ENCODE results near the gene RGMA. TPM values are rescaled to one million over a fixed set of nuclear protein-coding genes. Genes with fewer than 3 reads are reported as not detected.

Gene RGMA
- total RNA-seq, 1 donor from 2014 or later: 0.34 TPM

DNA sequence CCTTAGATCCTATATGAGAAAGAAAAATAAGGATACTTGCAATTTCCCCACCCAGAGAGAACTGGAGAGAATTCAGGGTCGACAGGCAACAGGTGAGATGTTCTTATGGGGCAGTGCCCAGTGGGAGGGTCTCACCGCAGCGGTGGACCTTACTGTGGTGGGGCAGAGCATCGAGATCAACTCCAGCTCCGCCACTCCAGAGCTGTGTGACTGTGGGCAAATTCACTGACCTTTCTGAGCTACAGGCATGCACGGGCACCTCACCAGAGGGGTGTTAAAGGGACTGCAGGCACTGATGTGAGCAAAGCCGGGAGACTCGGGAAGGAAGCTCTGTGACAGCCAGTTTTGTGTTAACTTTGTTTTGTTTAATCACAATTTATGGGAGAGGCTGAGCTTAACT, 30.9 kb downstream of the RGMA start:
- intact Hi-C loops (cut with micrococcal nuclease): no loop called here
- no peaks in the 10 kb centered on the region for H3K4me1 Mint-ChIP-seq (ENCODE audit: low read depth)
- peaks cover 4% of the 10 kb centered on the region for H3K27me3 Mint-ChIP-seq (ENCODE audit: insufficient read depth)
- DNase-seq (ENCODE audit: low spot score): no peak
- H3K36me3 Mint-ChIP-seq (ENCODE audit: low read depth): no peaks in the 10 kb centered on the region
- no peak overlapping the region for H3K27ac Mint-ChIP-seq
- H3K9me3 Mint-ChIP-seq: no peaks in the 10 kb centered on the region
- no peak overlapping the region for H3K4me3 Mint-ChIP-seq

DNA sequence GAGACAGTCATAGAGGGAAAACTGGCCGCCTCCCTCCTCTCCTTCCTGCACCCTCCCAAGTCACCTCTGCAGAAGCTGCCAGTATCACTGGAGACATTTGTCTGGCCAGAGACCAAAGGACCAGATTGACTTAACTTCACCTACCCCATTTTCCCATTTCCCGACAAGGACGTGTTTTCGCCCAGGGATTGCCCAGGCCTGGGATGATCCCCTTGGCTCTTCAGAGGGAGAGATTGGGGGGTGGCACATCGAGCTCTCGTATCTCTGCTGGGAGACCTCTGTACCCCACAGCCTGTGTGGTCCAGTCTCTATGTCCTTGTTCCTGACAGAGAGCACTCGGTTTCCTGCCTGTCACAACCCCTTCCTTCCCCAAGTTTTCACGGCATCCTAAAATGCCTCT, 31.4 kb downstream of the RGMA start:
- H3K27ac Mint-ChIP-seq: no peak overlapping the region
- H3K36me3 Mint-ChIP-seq (ENCODE audit: low read depth): no peaks in the 10 kb centered on the region
- H3K4me1 Mint-ChIP-seq (ENCODE audit: low read depth): no peaks in the 10 kb centered on the region
- H3K9me3 Mint-ChIP-seq: no peaks in the 10 kb centered on the region
- no peak for DNase-seq (ENCODE audit: low spot score)
- H3K27me3 Mint-ChIP-seq (ENCODE audit: insufficient read depth): peaks cover 2% of the 10 kb centered on the region
- intact Hi-C loops (cut with micrococcal nuclease): no loop called here
- H3K4me3 Mint-ChIP-seq: no peak overlapping the region

DNA sequence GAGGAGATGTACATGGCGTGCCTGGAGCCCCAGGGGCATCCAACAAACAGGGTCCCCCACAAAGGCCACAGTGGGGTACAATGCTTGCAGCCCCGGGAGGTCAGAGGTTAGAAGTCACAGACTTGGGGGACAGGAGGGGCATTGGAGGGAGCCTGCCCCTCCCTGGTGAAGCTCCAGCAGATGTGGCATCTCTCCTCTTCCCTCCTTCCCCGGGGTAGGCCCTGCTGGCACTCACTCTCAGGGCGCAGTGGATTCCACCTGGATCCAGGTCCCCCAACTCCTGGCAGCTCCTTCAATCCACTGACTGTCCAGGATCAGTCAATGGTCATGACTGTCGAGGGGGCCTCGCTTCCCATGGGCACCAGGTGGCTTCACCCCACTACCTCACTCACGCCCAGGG, 32.2 kb downstream of the RGMA start:
- Mint-ChIP-seq H3K27ac (no peak overlapping the region), H3K4me1 (ENCODE audit: low read depth) (no peaks in the 10 kb centered on the region), H3K36me3 (ENCODE audit: low read depth) (no peaks in the 10 kb centered on the region)

DNA sequence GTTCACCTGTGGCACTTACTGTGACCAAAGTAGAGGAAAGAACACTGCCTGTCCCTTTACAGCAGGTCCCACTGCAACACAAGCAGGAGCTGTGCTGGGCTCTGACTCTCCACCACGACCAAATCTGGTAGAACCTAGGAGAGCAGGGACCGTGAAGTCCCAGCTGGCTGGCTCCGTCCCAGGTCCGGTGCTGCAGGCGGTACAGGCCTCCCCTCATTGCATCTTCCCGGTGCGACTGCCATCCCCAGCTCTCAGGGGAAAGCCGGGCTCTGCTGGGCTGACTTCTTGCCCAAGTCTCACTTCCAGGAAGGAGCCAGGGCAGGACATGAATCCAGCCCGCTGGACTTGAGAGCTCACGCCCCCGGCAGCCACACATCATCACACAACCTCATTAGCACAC, 33.8 kb downstream of the RGMA start:
- Mint-ChIP-seq H3K4me3 (no peak overlapping the region), H3K9me3 (no peaks in the 10 kb centered on the region)

More for the DNA sequence above, 32.2 kb downstream of the RGMA start:
- Mint-ChIP-seq H3K27me3 (ENCODE audit: insufficient read depth) (no peaks in the 10 kb centered on the region), H3K9me3 (no peaks in the 10 kb centered on the region), H3K4me3 (no peak overlapping the region)
- no peak for DNase-seq (ENCODE audit: low spot score)
- intact Hi-C loops (cut with micrococcal nuclease): no loop called here

DNA sequence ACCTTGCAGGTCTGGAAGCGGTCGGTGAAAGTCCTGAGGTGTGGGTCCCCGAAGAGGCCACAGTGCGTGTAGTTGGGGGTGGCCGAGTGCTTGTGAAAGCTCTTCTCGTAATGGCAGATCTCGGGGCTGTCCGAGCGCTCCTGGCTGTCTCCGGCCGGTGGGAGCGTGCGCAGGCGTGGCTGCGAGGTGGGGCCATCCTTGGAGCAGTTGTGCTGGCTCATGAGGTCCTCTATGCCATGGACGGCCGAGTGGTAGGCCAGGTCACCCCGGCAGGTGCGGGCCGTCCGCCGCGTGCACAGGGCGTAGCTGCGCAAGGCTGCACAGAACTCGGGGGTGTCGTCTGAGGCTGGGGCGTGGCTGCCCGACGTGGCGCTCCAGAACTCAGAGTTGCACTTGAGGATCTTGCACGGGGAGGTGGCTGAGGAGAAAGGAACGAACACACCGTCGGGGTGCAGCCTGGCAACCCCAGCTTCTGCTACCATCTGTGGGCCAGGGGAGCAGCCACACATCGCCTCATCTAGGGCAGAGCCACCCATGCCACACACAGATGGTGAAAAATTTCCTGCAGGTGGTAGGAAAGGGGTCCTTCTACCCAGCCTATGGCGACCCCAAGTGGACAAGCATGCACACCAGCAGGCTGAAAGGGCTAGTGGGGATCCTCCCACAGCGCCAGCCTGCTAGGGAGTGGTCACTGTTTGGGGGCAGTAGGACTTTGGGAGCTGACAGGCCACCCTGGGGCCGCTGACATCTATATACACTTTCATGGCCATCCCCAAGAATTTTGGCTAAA, 36.7 kb downstream of the RGMA start:
- Mint-ChIP-seq H3K27me3 (ENCODE audit: insufficient read depth) (no peaks in the 10 kb centered on the region), H3K4me1 (ENCODE audit: low read depth) (peaks cover 9% of the 10 kb centered on the region), H3K27ac (no peak overlapping the region), H3K36me3 (ENCODE audit: low read depth) (no peaks in the 10 kb centered on the region), H3K4me3 (no peak overlapping the region), H3K9me3 (no peaks in the 10 kb centered on the region)
- no peak for DNase-seq (ENCODE audit: low spot score)
- intact Hi-C loops (cut with micrococcal nuclease): no loop called here

More for the DNA sequence above, 33.8 kb downstream of the RGMA start:
- H3K27me3 Mint-ChIP-seq (ENCODE audit: insufficient read depth): no peaks in the 10 kb centered on the region
- H3K36me3 Mint-ChIP-seq (ENCODE audit: low read depth): no peaks in the 10 kb centered on the region
- intact Hi-C loops (cut with micrococcal nuclease): no loop called here
- no peak overlapping the region for H3K27ac Mint-ChIP-seq
- H3K4me1 Mint-ChIP-seq (ENCODE audit: low read depth): no peaks in the 10 kb centered on the region
- DNase-seq (ENCODE audit: low spot score): no peak

DNA sequence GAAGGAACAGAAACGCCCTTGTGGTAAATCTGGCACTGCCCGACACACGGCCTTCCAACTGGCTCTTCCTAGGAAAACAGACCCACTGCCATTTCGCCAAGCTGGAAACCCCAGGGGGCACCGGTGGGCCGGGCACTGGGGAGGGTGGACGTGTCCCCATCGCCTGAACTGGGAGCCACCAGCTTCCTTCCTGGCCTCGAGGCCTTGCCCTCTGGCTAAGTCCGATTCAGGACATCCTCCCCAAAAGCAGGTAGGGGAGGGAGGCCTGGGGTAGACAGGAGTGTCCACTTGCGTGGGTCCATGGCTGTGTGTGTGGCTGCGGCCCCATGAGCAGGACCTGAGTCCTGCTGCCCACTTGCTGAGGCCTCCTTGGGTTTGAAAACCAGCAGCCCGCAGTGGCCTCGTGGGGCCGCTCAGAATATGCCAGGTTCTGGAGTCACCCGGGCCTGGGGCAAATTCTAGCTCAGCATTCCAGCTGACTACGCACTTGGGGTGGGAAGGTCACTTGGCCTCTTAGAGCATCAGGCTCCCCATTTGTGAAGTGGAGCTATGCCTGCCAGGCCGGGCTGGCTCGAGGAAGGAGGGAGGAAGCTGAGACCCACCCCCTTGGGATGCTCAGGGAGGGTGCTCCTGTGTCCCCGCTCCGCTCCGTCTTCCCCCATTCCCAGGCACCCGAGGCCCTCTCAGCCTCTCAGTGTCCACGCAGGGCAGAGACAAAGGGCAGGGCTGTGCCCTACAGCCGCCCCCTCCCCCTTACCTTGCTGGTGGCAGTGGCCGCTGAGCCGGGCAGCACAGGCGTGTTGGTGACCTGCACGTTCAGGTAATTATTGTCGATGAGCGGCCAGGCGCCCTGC, 37.5 kb downstream of the RGMA start:
- Mint-ChIP-seq H3K4me3 (no peak overlapping the region), H3K27me3 (ENCODE audit: insufficient read depth) (no peaks in the 10 kb centered on the region), H3K27ac (no peak overlapping the region), H3K9me3 (peaks cover 1% of the 10 kb centered on the region), H3K36me3 (ENCODE audit: low read depth) (peaks cover under 1% of the 10 kb centered on the region), H3K4me1 (ENCODE audit: low read depth) (peaks cover 9% of the 10 kb centered on the region)
- intact Hi-C loops (cut with micrococcal nuclease): no loop called here
- no peak for DNase-seq (ENCODE audit: low spot score)

DNA sequence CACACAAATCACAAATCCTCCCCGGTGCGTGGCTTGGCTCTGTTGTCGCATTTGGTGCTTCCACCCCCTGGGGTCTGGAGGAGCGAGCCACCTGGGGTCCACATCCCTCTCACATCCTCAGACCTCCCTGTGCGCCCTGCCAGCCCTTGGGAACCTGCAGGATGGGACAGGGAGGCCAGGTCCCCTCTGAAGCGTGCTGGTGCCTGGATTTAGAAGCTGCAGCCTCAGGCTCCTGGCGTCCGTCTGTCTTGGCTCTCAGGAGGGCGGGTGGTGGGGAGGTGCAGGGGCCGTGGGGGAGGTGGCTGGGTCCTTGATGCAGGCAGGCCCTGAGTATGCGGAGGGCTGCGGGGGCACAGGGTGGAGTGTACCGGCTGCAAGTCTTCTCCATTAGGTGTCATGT, 38.4 kb downstream of the RGMA start:
- DNase-seq (ENCODE audit: low spot score): no peak
- peaks cover 6% of the 10 kb centered on the region for H3K36me3 Mint-ChIP-seq (ENCODE audit: low read depth)
- no peak overlapping the region for H3K27ac Mint-ChIP-seq
- H3K4me1 Mint-ChIP-seq (ENCODE audit: low read depth): peaks cover 9% of the 10 kb centered on the region
- no peak overlapping the region for H3K4me3 Mint-ChIP-seq
- peaks cover 8% of the 10 kb centered on the region for H3K9me3 Mint-ChIP-seq
- peaks cover 4% of the 10 kb centered on the region for H3K27me3 Mint-ChIP-seq (ENCODE audit: insufficient read depth)
- intact Hi-C loops (cut with micrococcal nuclease): no loop called here

DNA sequence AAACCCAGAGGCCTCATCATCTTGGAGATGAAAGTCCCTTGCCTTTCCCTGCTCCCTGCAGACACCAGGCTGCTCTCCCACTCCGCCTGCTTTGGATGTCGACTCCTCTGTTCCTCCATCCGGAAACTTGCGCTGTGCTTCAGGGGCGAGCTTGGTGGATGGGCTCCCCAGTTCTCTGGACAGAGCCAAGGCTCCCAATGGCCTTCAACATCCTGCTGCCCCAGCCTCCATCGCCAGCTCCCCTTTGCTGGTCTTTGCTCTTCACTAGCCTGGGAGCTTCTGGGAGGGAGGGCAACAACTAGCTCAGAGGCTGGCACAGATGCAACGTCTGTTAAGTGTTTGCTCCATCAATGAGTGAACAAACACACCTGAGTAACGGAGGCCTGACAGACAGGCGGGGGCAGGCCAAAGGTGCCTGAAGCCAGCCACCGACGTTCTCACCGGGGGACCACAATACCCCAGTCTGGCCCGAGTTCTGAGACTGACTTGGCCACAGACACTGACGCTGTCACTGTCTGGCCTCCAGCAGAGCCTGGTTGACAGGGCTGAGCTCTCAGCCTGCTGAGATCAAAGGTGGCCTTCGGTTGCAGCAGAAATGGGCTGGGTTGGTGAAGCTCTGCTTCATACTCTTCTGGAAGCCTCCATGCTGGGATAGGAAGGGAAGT, 39.0 kb downstream of the RGMA start:
- Mint-ChIP-seq H3K36me3 (ENCODE audit: low read depth) (peaks cover 6% of the 10 kb centered on the region), H3K4me3 (no peak overlapping the region), H3K27ac (no peak overlapping the region), H3K4me1 (ENCODE audit: low read depth) (peaks cover 9% of the 10 kb centered on the region), H3K9me3 (peaks cover 8% of the 10 kb centered on the region), H3K27me3 (ENCODE audit: insufficient read depth) (peaks cover 4% of the 10 kb centered on the region)
- intact Hi-C loops (cut with micrococcal nuclease): no loop called here
- DNase-seq (ENCODE audit: low spot score): no peak

DNA sequence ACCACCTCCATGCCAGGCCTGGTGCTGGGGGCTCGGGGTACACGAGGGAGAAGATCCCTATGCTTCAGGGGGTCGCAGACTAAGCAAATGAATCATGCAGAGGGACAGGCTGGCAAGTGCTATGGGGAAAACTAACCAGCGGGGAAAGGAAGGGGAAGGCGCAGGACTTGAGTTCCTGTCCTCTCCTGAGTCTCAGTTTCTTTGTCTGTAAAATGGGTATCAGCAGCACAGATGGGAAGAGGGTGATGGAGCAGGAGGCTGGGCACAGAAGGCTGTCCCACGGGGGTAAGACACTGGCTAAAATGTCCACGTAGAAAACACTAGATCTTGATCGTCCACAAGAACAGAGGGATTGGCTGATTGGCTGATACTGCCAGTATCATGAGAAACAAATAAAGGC, 39.8 kb downstream of the RGMA start:
- no peak for DNase-seq (ENCODE audit: low spot score)
- Mint-ChIP-seq H3K27ac (no peak overlapping the region), H3K4me1 (ENCODE audit: low read depth) (peaks cover 9% of the 10 kb centered on the region)

DNA sequence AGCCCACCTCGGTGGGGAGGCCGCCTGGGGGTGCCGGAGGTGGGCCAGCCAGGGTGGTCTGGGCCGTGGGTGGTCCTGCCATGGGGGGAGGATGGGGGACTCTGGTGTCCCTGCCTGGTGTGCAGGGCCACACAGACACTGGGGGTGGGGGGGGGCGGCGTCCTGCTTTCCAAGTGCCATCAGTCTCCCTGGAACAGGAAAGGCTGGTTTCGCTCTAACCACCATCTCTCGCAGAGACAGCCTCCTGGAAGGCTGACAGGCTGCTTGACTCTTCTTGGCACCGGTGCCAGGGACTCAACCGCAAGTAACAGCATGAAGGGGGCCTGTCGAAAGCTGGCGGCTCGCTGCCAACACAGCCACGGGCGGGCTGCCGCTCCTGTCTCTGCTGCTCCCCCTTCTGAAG, 40.3 kb downstream of the RGMA start:
- no peak overlapping the region for H3K27ac Mint-ChIP-seq
- H3K9me3 Mint-ChIP-seq: peaks cover 8% of the 10 kb centered on the region
- peaks cover 6% of the 10 kb centered on the region for H3K36me3 Mint-ChIP-seq (ENCODE audit: low read depth)
- intact Hi-C loops (cut with micrococcal nuclease): no loop called here
- H3K4me1 Mint-ChIP-seq (ENCODE audit: low read depth): peaks cover 9% of the 10 kb centered on the region
- no peak overlapping the region for H3K4me3 Mint-ChIP-seq
- DNase-seq (ENCODE audit: low spot score): no peak
- H3K27me3 Mint-ChIP-seq (ENCODE audit: insufficient read depth): peaks cover 4% of the 10 kb centered on the region

More for the DNA sequence above, 39.8 kb downstream of the RGMA start:
- Mint-ChIP-seq H3K36me3 (ENCODE audit: low read depth) (peaks cover 6% of the 10 kb centered on the region), H3K4me3 (no peak overlapping the region), H3K27me3 (ENCODE audit: insufficient read depth) (peaks cover 4% of the 10 kb centered on the region), H3K9me3 (peaks cover 8% of the 10 kb centered on the region)
- intact Hi-C loops (cut with micrococcal nuclease): no loop called here

DNA sequence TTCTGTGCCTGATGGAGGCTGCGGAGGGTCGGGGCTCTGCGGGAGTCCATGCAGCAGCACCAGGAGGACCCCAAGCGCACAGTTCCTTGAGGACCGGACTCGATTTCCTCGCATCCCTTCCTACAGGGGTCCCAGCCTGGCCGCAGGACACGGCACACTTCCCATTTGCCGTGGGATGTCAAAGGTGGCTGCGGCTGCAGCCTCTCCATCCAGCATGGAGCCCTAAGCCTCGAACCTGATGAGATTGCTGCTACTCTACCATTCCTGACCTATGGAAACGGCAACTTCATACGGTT, 40.6 kb downstream of the RGMA start:
- H3K36me3 Mint-ChIP-seq (ENCODE audit: low read depth): peaks cover 6% of the 10 kb centered on the region
- peaks cover 8% of the 10 kb centered on the region for H3K9me3 Mint-ChIP-seq
- no peak overlapping the region for H3K27ac Mint-ChIP-seq
- H3K4me3 Mint-ChIP-seq: no peak overlapping the region
- peaks cover 9% of the 10 kb centered on the region for H3K4me1 Mint-ChIP-seq (ENCODE audit: low read depth)
- no peak for DNase-seq (ENCODE audit: low spot score)
- intact Hi-C loops (cut with micrococcal nuclease): no loop called here
- peaks cover 4% of the 10 kb centered on the region for H3K27me3 Mint-ChIP-seq (ENCODE audit: insufficient read depth)

DNA sequence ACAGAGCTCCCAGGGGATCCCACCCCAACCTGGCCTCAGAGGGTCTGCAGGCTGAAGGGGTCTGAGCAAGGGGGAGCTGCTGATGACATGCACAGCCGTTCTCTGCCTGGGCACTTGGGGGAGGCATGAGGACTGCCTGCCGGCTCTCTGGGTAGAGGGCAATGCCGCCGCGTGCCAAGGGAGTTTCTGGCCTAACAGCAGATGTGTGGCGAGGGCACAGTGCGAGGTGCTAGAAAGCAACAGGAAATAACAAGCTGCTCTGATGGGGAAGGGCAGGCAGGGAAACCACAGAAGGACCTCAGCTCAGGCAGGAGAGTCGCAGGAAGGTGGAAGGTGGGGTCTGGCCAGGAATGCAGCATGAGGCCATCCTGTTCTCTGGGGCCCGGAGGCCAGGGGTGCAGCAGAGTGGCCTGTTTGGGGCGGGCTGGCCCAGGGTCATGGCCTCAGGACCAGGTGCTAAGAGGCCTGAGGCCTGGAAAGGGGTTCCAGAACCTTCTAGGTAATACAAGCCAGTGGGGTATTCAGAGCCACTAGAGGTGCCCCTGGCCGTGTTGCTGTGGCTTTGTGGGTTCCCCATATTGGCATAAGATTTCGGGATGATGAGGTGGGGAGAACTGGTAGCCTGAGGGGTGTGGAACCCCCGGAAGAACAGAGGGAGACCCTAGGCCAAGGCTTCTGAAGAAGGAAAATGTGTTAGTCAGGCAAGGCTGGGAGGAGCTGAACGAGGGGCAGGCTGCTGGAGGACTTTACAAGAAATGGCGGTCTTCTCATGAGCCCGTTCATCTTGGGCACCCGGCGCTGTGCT, 41.2 kb downstream of the RGMA start:
- Mint-ChIP-seq H3K9me3 (peaks cover 8% of the 10 kb centered on the region), H3K27ac (peak overlapping the region; percentile 18), H3K27me3 (ENCODE audit: insufficient read depth) (peaks cover 4% of the 10 kb centered on the region), H3K36me3 (ENCODE audit: low read depth) (peaks cover 6% of the 10 kb centered on the region), H3K4me3 (peak overlapping the region; percentile 24), H3K4me1 (ENCODE audit: low read depth) (peaks cover 9% of the 10 kb centered on the region)
- intact Hi-C loops (cut with micrococcal nuclease): no loop called here
- no peak for DNase-seq (ENCODE audit: low spot score)

All from activated T-helper 1 cell treated with anti-CD3 and anti-CD28 coated beads, Interleukin-12 subunit alpha, Interleukin-12 subunit beta, Interleukin-2, Interleukin-4 antibody, amounts not matched to agents 30 ng/mL and 10 ng/mL and 1 ng/mL, durations not matched to agents 14 hours and 24 hours and 36 hours (primary cell).